Measurements from ENCODE around the gene TBKBP1.
"Not testable (repeated sequence)": the region's sequence is repeated elsewhere in the genome, so short reads cannot be mapped to it uniquely, and the experiment has no call there.

TBKBP1 gene

GRCh38 chr17:47733674-47734410 is 39.9 kb downstream of the TBKBP1 start:
- H3K4me3 ChIP-seq (ENCODE audit: low read length) = no peak overlapping the region
- TF ChIP-seq CTCF (conservative IDR thresholded peaks at IDR 0.05; ENCODE audit: low read length) = no peak
- no peak for DNase-seq (ENCODE audit: low read depth)

DNA sequence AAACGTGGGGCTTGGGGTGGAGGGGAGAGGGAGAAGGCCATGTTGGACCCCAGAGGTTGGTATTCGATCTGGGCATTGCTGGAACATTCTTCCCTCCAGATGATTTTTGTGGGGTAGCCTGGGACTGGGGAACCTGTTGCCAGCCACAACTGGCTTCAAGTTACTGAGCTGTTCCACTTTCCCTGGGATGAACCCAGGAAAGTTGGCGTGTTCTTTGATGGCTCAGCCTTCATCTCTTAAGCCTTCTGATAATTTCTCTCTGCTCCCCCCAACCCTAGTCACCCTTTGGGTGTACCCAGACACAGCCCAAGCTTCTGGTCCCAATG is 41.1 kb downstream of the TBKBP1 start:
- DNase-seq (ENCODE audit: low read depth) = no peak
- no peak for TF ChIP-seq CTCF (conservative IDR thresholded peaks at IDR 0.05; ENCODE audit: low read length)
- no peak overlapping the region for H3K4me3 ChIP-seq (ENCODE audit: low read length)

DNA sequence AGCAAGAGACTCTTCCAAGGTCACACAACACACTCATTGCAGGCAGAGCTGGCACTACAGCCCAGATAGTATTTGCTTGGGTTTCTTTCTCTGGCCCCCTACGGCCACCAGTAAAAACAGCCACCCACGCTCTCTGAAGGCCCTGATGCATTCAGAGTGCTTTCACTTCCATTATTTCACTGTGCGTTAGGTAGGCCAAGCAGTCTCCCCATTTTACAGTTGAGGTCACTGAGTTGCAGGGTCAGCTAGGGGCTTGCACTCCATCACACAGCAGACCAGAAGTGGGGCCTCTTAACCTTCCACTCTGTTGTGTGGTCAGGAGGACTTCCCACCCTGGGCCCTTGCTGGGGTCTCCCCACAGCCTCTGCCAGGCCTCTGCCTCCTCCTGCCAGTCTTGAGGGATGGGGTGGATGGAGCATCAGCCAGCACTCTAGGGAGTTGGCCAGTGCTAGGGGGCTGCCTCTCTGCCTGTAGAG is 41.6 kb downstream of the TBKBP1 start:
- DNase-seq (ENCODE audit: low read depth) = no peak
- TF ChIP-seq CTCF (conservative IDR thresholded peaks at IDR 0.05; ENCODE audit: low read length) = no peak
- no peak overlapping the region for H3K4me3 ChIP-seq (ENCODE audit: low read length)

DNA sequence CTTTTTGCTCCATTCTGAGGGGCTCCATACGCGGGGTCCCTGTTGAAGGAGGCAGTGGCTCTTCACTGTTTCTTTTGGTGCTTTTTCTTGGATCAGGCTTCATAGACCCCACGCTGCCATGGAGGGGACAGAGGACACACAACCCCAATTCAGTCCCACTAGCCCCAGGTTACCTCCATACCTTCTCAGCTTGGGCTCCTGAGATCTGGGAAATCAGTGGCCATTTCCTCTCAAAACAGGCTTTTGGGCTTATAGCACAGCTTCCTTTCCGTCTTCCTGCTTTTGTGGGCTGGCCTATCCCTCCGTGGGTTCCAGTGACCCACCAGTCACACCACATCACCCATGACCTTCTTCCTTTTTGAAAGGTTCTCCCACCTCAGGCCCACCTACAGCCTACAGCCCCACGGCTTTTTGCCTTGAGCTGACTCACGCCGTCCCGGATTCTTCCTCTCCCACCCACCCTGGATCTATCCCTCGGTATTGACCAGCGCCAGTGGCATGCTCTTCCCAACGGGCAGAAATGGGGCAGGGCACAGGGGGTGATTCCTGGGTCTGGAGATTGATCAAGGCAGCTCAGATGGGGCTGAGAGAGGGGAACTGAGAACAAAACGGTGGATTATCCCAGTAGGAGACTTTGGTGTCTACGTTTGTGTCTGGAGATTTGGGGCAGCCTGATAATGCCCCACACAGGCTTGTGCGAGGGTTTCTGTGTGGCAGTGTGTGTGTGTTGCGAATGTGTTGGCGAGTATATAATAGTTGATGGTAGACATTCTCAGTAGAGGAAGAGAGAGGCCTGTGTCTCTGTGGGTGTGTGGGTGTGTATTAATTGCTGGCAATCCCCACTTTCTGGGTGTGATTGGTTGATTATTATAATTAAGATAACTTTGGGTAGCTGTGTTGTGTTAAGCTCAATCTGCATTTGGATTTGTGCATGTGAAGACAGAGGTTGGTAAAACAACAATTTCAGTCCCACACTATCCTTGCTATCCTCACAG is 42.8 kb downstream of the TBKBP1 start:
- H3K4me3 ChIP-seq (ENCODE audit: low read length) = no peak overlapping the region
- no peak for DNase-seq (ENCODE audit: low read depth)
- TF ChIP-seq CTCF (conservative IDR thresholded peaks at IDR 0.05; ENCODE audit: low read length) = no peak

- DNase-seq (ENCODE audit: low read depth) = no peak
- no peak overlapping the region for H3K4me3 ChIP-seq (ENCODE audit: low read length)
- TF ChIP-seq CTCF (conservative IDR thresholded peaks at IDR 0.05; ENCODE audit: low read length) = no peak
Measured at GRCh38 chr17:47738178-47738577, 44.2 kb downstream of the TBKBP1 start.

DNA sequence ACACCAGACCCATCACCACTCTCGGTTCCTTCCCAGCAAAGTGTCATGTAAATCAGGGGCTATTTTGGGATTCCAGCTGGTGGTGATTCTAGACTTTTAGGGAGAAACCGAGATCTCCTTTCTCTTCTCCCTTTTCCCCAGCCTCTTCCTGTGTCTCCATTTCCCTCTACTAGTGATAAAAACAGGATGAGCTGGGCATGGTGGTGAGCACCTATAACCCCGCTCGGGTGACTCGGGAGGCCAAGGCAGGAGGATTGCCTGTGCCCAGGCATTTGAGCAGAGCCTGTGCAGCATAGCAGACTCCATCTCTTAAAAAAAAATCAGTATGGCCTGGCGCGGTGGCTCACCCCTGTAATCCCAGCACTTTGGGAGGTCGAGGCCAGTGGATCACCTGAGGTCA is 45.2 kb downstream of the TBKBP1 start:
- H3K4me3 ChIP-seq (ENCODE audit: low read length) = no peak overlapping the region
- no peak for TF ChIP-seq CTCF (conservative IDR thresholded peaks at IDR 0.05; ENCODE audit: low read length)
- no peak for DNase-seq (ENCODE audit: low read depth)

GRCh38 chr17:47739945-47740344 is 46.0 kb downstream of the TBKBP1 start:
- DNase-seq (ENCODE audit: low read depth); H3K4me3 ChIP-seq (ENCODE audit: low read length): not testable (repeated sequence)
